ENCODE results near the gene PPP1R10. TPM values are rescaled to one million over a fixed set of nuclear protein-coding genes. Genes with fewer than 3 reads are reported as not detected.

The PPP1R10 gene
- total RNA-seq, 1 experiment from 2014 or later: 123 TPM

DNA sequence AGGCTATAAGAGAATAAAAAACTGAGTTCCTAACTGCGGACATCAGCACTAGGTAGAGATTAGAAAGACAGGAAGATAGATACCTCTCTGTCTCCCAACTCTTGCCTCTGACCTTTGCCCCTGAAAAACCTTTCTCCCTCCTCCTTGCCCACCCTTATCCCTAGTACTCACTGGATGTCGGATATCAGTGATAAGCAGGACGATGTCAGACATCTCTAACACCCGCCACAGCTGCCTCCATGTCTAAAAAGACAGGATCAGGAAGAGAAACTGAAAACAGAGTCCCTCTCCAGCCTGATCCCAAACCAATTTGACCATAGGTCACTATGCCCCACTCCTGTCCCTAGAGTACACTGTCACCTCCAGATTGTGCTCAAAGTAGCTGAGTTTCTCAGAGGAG is 62.6 kb downstream of the PPP1R10 start:
- H2BK20ac ChIP-seq (ENCODE audit: low read depth, low read length, poor library complexity, severe bottlenecking): no peak overlapping the region
- H3K27ac Mint-ChIP-seq: no peak overlapping the region
- H3K9me3 ChIP-seq (ENCODE audit: control insufficient read depth, low read depth, low read length): no peaks in the 10 kb centered on the region
- H3K4me1 Mint-ChIP-seq: peaks cover 12 to 17% of the 10 kb centered on the region in 2 experiments
- H3K79me1 ChIP-seq (ENCODE audit: insufficient read depth, low read depth, low read length, poor library complexity, severe bottlenecking): peaks cover 2% of the 10 kb centered on the region
- H3K9me3 Mint-ChIP-seq: no peaks in the 10 kb centered on the region; a peak in 1 of 5 replicates
- no peak overlapping the region for H3K14ac ChIP-seq (ENCODE audit: insufficient read depth, low read length)
- peaks cover 5% of the 10 kb centered on the region; the same call in 1 of the 2 replicates for H3K79me2 ChIP-seq (ENCODE audit: insufficient read depth, low read length)
- H4K5ac ChIP-seq (ENCODE audit: insufficient read length, low read depth, low read length): no peak overlapping the region
- H2BK5ac ChIP-seq (ENCODE audit: insufficient read length, low read length): no peak overlapping the region
- no peak overlapping the region for H3K18ac ChIP-seq (ENCODE audit: insufficient read length, low read depth, low read length)
- H3K36me3 Mint-ChIP-seq (ENCODE audit: insufficient read depth in 1 of 3, low read depth in 3 of 3): peaks cover 26 to 72% (median 65%) of the 10 kb centered on the region in 3 experiments
- no peak overlapping the region for H3K23ac ChIP-seq (ENCODE audit: insufficient read length, low read depth, low read length)
- TF ChIP-seq, protein P1, sequence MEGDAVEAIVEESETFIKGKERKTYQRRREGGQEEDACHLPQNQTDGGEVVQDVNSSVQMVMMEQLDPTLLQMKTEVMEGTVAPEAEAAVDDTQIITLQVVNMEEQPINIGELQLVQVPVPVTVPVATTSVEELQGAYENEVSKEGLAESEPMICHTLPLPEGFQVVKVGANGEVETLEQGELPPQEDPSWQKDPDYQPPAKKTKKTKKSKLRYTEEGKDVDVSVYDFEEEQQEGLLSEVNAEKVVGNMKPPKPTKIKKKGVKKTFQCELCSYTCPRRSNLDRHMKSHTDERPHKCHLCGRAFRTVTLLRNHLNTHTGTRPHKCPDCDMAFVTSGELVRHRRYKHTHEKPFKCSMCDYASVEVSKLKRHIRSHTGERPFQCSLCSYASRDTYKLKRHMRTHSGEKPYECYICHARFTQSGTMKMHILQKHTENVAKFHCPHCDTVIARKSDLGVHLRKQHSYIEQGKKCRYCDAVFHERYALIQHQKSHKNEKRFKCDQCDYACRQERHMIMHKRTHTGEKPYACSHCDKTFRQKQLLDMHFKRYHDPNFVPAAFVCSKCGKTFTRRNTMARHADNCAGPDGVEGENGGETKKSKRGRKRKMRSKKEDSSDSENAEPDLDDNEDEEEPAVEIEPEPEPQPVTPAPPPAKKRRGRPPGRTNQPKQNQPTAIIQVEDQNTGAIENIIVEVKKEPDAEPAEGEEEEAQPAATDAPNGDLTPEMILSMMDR (conservative IDR thresholded peaks at IDR 0.05): no peak
- H3K4me3 Mint-ChIP-seq: peak overlapping the region; percentile 94 to 95
- H2AK5ac ChIP-seq (ENCODE audit: insufficient read length, low read length): no peak overlapping the region
- H3K4ac ChIP-seq (ENCODE audit: low read depth, low read length): no peak overlapping the region
- no peak overlapping the region for H3K9ac ChIP-seq (ENCODE audit: extremely low read depth, insufficient read length, low read length)
- no peaks in the 10 kb centered on the region for H3K4me1 ChIP-seq (ENCODE audit: insufficient read depth, low read length)
- no peaks in the 10 kb centered on the region for H4K20me1 ChIP-seq (ENCODE audit: control insufficient read depth, insufficient read depth, insufficient read length)
- H3K23me2 ChIP-seq (ENCODE audit: insufficient read length, low read depth, low read length, poor library complexity, severe bottlenecking): peaks cover 14% of the 10 kb centered on the region
- H3T11ph ChIP-seq (ENCODE audit: low read length): no peak overlapping the region
- no peak overlapping the region for H2AFZ ChIP-seq (ENCODE audit: low read length)
- H2BK12ac ChIP-seq (ENCODE audit: insufficient read length, low read depth, low read length): no peak overlapping the region
- H3K56ac ChIP-seq (ENCODE audit: insufficient read length, low read depth, low read length): no peak overlapping the region
- H4K91ac ChIP-seq (ENCODE audit: insufficient read length, low read depth, low read length): no peak overlapping the region
- H2BK120ac ChIP-seq (ENCODE audit: low read depth, low read length, poor library complexity, severe bottlenecking): no peak overlapping the region
- no peak for DNase-seq
- no peak overlapping the region for H3K27ac ChIP-seq (ENCODE audit: insufficient read length, low read depth, low read length)
- no peak overlapping the region for H2BK15ac ChIP-seq (ENCODE audit: low read depth, low read length)
- peak overlapping the region; percentile 82 for H3K4me2 ChIP-seq (ENCODE audit: insufficient read depth, insufficient read length, low read length)
- no peaks in the 10 kb centered on the region for H3K27me3 Mint-ChIP-seq (ENCODE audit: low read depth)
- no peak overlapping the region for H4K8ac ChIP-seq (replicated peaks; ENCODE audit: insufficient read length, low read depth, low read length)
- no peaks in the 10 kb centered on the region for H3K27me3 ChIP-seq (ENCODE audit: insufficient read depth, low read length)
- WGBS (ENCODE audit: extremely low coverage, insufficient read length, low lambda C conversion rate): no CpG with 5 or more reads among the region's 4 CpGs

Small RNAs within 50 kb of the gene (microRNA-seq; reads per million reads assigned to microRNA genes)
- gene MIR877 (ENCODE audit: borderline microRNAs expressed): 53.2 reads per million, percentile 66 among the genes with 10 or more reads in this experiment

Other genes starting within 250 kb of the PPP1R10 start
- 24.2 and 28.1 TPM in 2 replicates for gene HLA-E, start 127.7 kb downstream of the PPP1R10 start, total RNA-seq (2021)
- 79.7 and 83.5 TPM in 2 replicates for gene GNL1, start 60.8 kb downstream of the PPP1R10 start, total RNA-seq (2021)
- gene PRR3, start 59.9 kb downstream of the PPP1R10 start, total RNA-seq (2021): 15.8 and 17.0 TPM in 2 replicates
- 118 TPM in 2 replicates for gene ABCF1, start 45.8 kb downstream of the PPP1R10 start, total RNA-seq (2021)
- 49.7 and 54.0 TPM in 2 replicates for gene MRPS18B, start 597 bp upstream of the PPP1R10 start, total RNA-seq (2021)
- 19.6 and 20.1 TPM in 2 replicates for gene ATAT1, start 9.6 kb upstream of the PPP1R10 start, total RNA-seq (2021)
- gene C6orf136, start 29.9 kb upstream of the PPP1R10 start, total RNA-seq (2021): 22.2 and 23.9 TPM in 2 replicates
- gene DHX16, start 55.8 kb upstream of the PPP1R10 start, total RNA-seq (2021): 34.5 and 34.8 TPM in 2 replicates
- gene PPP1R18, start 69.4 kb upstream of the PPP1R10 start, total RNA-seq (2021): 26.4 and 28.0 TPM in 2 replicates
- 34.9 and 36.5 TPM in 2 replicates for gene NRM, start 73.7 kb upstream of the PPP1R10 start, total RNA-seq (2021)
- gene MDC1, start 100.0 kb upstream of the PPP1R10 start, total RNA-seq (2021): 72.2 and 77.6 TPM in 2 replicates
- 1,719 and 1,734 TPM in 2 replicates for gene TUBB, start 103.1 kb upstream of the PPP1R10 start, total RNA-seq (2021)
- 107 and 111 TPM in 2 replicates for gene FLOT1, start 125.4 kb upstream of the PPP1R10 start, total RNA-seq (2021)
- gene IER3, start 127.3 kb upstream of the PPP1R10 start, total RNA-seq (2021): 42.9 and 43.5 TPM in 2 replicates

Measured in H9 (cell line).